Breast epithelium (tissue), 4 donors: ENCODE results near the gene MYADML2. TPM values are rescaled to one million over a fixed set of nuclear protein-coding genes. Genes with fewer than 3 reads are reported as not detected.

ENCODE experiments used
- DNase-seq, 2 donors: peaks; one replicate each; pipeline ENCODE4 v3.0.0-alpha.2; 2019; ENCODE audit warnings: low spot score in 2 of 2
- H3K27ac ChIP-seq, 2 donors: fragments of 200-600 bp; sonication (generic) in 1 of 2; one replicate each; pipeline ENCODE4 v1.5.1; 2016 to 2019; ENCODE audit warnings: mild to moderate bottlenecking in 1 of 2
- H3K27me3 ChIP-seq, 2 donors: fragments of 200-600 bp; sonication (generic) in 1 of 2; one replicate each; pipeline versions ENCODE4 v1.5.1 to v1.6.0; 2017 to 2019; ENCODE audit warnings: control low read depth in 1 of 2, mild to moderate bottlenecking in 1 of 2
- H3K36me3 ChIP-seq: fragments of 200-600 bp; one replicate; pipeline ENCODE4 v1.5.1; 2019
- H3K4me1 ChIP-seq, 2 donors: fragments of 200-600 bp; sonication (generic); one replicate each; pipeline ENCODE4 v1.5.1; 2016 to 2019; ENCODE audit warnings: control low read depth in 1 of 2
- H3K4me3 ChIP-seq, 3 donors: fragments of 200-600 bp; sonication (generic); 1 replicate in 2 of 3; 2 replicates in 1 of 3; pipeline ENCODE4 v1.5.1; 2016 to 2019; ENCODE audit warnings: mild to moderate bottlenecking in 3 of 3, moderate library complexity in 2 of 3
- H3K9me3 ChIP-seq, 2 donors: fragments of 200-600 bp; sonication (generic) in 1 of 2; one replicate each; pipeline ENCODE4 v1.5.1; 2016 to 2019; ENCODE audit warnings: control low read depth in 1 of 2
- CTCF ChIP-seq, 3 donors: fragments of 450-650 bp; IDR thresholded peaks; one replicate each; pipeline ENCODE4 v1.5.1; 2016 to 2017; ENCODE audit warnings: antibody characterized with exemption in 3 of 3, mild to moderate bottlenecking in 3 of 3, moderate library complexity in 3 of 3
- POLR2A ChIP-seq: fragments of 450-650 bp; IDR thresholded peaks from one replicate; pipeline ENCODE4 v1.6.1; 2016; ENCODE audit warnings: antibody characterized with exemption, mild to moderate bottlenecking, moderate library complexity
- POLR2AphosphoS5 ChIP-seq, 3 donors: sonication (generic); formaldehyde crosslinking; IDR thresholded peaks; one replicate each; pipeline ENCODE4 v1.6.1; 2017; ENCODE audit warnings: antibody characterized with exemption in 3 of 3
- intact Hi-C: fragments of 100-400 bp; cut with DNase I; formaldehyde crosslinking; loops from one replicate; pipeline ENCODE4 v1.15.1; 2023; ENCODE audit warnings: low total_unique reads
- total RNA-seq, 3 donors: library from RNA; depleted of rRNA; stranded (reverse); fragments of >200 nt; gene quantifications; one replicate each; pipeline ENCODE4 v1.1.0, GENCODE V29; 2016

The MYADML2 gene
- total RNA-seq, 3 donors from 2014 or later, result not detected

- intact Hi-C loops, result loop anchor here (1.0 kb wide), 1 partner anchor 36 kb away; no protein-coding TSS in a partner anchor
- H3K4me3 ChIP-seq, result peak overlapping the region; percentile 94 to 100 (median 98)
- peaks cover 11 to 12% of the 10 kb centered on the region in 2 donors for H3K4me1 ChIP-seq
- H3K27me3 ChIP-seq, result no peaks in the 10 kb centered on the region
- H3K27ac ChIP-seq, result peak overlapping the region; percentile 94 to 98
- no peaks in the 10 kb centered on the region for H3K36me3 ChIP-seq
- TF ChIP-seq CTCF (IDR thresholded peaks at IDR 0.05), result no peak
- no peak for TF ChIP-seq POLR2A
- TF ChIP-seq POLR2AphosphoS5 (IDR thresholded peaks at IDR 0.05), result peak in 2 of 3 donors; percentile 20 to 24
- H3K9me3 ChIP-seq, result no peaks in the 10 kb centered on the region
- DNase-seq, result peak; percentile 63 to 81
Observed at GRCh38 chr17:81926451-81927151, 20.4 kb downstream of the MYADML2 start.

GRCh38 chr17:81925860-81926450 lies 21.1 kb downstream of the MYADML2 start:
- Histone ChIP-seq H3K4me3 (peak overlapping the region; percentile 94 to 100 (median 98)), H3K27me3 (no peaks in the 10 kb centered on the region), H3K27ac (peak overlapping the region; percentile 94 to 98), H3K9me3 (no peaks in the 10 kb centered on the region), H3K36me3 (no peaks in the 10 kb centered on the region), H3K4me1 (peaks cover 11 to 12% of the 10 kb centered on the region in 2 donors)
- intact Hi-C loops, result loop anchor here (1.0 kb wide), 1 partner anchor 36 kb away; no protein-coding TSS in a partner anchor
- no peak for DNase-seq
- TF ChIP-seq POLR2AphosphoS5 (IDR thresholded peaks at IDR 0.05) (no peak), POLR2A (no peak), CTCF (IDR thresholded peaks at IDR 0.05) (no peak)

GRCh38 chr17:81924557-81925532 lies 22.2 kb downstream of the MYADML2 start:
- TF ChIP-seq POLR2A (no peak), CTCF (IDR thresholded peaks at IDR 0.05) (no peak), POLR2AphosphoS5 (IDR thresholded peaks at IDR 0.05) (no peak)
- DNase-seq, result no peak
- Histone ChIP-seq H3K27ac (peak overlapping the region in 1 of 2 donors; percentile 23), H3K4me3 (no peak overlapping the region), H3K36me3 (no peaks in the 10 kb centered on the region), H3K27me3 (no peaks in the 10 kb centered on the region), H3K4me1 (peaks cover 11 to 12% of the 10 kb centered on the region in 2 donors), H3K9me3 (no peaks in the 10 kb centered on the region)
- intact Hi-C loops, result loop anchor here (5.0 kb wide), 1 partner anchor 817 kb away; no protein-coding TSS in a partner anchor

- Histone ChIP-seq H3K4me3 (peak overlapping the region; percentile 14 to 52 (median 25)), H3K4me1 (peaks cover 11 to 12% of the 10 kb centered on the region in 2 donors), H3K27me3 (no peaks in the 10 kb centered on the region), H3K9me3 (no peaks in the 10 kb centered on the region), H3K27ac (peak overlapping the region; percentile 23 to 41), H3K36me3 (no peaks in the 10 kb centered on the region)
- TF ChIP-seq POLR2AphosphoS5 (IDR thresholded peaks at IDR 0.05) (no peak), CTCF (IDR thresholded peaks at IDR 0.05) (no peak), POLR2A (no peak)
- intact Hi-C loops, result loop anchor here (5.0 kb wide), 1 partner anchor 819 kb away; no protein-coding TSS in a partner anchor
- DNase-seq, result no peak
Observed at GRCh38 chr17:81923302-81924260, 23.5 kb downstream of the MYADML2 start.
